ENCODE data around the gene C4orf51. TPM values are rescaled to one million over a fixed set of nuclear protein-coding genes. Genes with fewer than 3 reads are reported as not detected.

Gene C4orf51
- total RNA-seq, 2 donors from 2014 or later: not detected

DNA sequence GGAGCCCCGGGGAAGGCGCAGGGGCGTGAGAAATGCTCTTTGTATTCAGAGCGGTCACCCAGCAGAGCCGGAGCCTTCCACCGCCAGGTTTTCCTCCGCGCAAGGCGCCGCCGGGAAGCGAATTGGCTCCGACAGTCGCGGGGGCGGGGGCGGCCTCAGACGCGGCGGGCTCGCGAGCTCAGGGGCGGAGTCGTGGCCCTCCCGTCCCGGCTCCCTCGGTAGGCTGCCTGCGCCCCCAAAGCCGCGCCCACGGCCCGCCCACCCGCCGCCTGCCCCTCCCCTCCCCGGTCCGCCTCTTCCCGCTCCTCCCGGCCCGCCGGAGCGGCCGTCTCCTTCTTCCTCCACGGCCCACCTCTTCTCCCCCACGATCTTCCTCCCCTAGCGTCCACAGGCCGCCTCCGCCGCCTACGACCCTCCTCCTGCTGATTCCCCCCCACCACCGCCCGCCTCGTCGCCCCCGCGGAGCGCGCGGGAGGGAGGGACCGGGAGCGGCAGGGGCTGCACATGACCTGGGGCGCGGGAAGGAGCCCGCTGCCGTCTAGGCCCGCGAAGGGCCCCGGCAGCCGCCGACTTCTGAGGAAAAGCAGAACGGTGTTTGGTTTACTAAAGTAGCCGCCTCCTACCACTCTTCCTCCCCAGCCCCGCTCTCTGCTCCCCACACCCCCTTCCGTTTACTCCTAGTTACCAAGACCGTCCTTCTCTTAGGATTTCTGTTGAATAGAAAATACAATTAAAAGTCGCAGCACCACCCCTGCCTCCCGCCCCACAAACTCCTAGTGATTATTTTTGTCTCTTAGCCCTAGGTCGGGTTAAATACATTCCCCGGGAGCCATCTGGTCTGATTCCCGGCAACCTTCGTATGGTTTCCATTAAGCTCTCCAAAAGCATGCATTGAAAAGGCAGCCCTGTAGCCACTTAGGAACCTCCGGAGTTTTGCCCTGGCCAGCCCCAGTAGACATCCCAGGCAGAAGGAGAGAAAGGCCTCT lies 53.2 kb downstream of the C4orf51 start:
- Mint-ChIP-seq H3K27ac (peak overlapping the region in 1 of 2 donors; percentile 50), H3K36me3 (no peaks in the 10 kb centered on the region), H3K9me3 (no peaks in the 10 kb centered on the region)
- ATAC-seq: peak; percentile 92 to 97
- DNase-seq (ENCODE audit: low spot score in 2 of 2): peak; percentile 80 to 87

DNA sequence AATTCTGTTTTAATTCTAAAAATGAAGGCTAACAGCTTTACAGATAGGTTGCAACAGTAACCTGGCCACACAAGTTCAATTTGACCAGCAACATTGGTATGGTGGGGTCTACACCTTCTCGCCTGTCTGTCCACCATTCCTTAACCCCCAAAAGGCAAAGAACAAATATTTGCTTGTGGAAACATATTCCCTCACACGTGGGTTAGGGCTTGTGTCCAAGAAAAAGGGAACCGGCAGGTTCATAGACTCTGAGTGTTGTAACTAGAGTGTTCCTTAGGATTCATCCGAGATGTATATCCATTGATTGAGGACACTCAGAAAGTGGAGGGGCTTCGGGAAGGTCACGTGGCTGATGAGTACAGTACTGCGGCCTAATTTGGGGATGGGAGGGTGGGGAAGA lies 54.1 kb downstream of the C4orf51 start:
- Mint-ChIP-seq H3K36me3 (no peaks in the 10 kb centered on the region), H3K9me3 (no peaks in the 10 kb centered on the region), H3K27ac (no peak overlapping the region)
- ATAC-seq (no peak), DNase-seq (ENCODE audit: low spot score in 2 of 2) (no peak)

DNA sequence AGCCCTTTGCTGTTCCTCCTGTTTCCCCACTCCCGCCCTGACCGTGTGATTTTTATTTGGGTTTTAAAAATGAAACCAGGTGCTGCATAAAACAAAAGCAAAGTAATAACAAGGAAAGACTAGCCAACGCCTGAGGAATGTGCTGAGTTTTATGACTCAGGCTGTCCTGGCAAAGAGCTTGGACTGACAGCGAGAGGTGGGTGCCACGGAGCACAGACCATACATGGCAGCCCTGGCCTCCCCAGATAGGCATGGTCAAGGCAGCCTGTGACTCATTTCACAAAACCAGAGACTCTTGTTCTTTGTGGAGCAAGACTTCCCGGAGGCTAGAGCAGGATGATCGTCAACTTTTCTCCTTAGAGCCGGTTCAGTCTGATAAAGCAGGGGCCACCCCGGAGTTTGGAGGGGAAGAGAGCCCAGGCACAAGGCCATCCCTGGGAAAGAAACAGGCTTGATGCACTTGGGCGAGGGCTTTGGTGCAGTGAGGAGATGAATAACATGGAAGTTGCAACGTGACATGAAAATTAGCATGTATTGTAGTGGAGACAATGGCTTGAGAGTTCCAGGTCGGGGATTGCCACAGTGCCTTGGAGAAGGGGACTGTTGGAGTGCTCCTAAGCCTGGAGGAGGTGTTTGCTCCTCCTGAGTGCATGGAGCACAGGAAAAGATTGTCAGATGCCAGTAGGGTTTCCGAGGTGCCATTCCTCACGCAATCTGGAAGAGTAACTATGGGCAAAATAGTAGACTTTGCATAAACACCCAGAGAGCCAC lies 54.8 kb downstream of the C4orf51 start:
- peak in 1 of 2 donors; percentile 50 for ATAC-seq

DNA sequence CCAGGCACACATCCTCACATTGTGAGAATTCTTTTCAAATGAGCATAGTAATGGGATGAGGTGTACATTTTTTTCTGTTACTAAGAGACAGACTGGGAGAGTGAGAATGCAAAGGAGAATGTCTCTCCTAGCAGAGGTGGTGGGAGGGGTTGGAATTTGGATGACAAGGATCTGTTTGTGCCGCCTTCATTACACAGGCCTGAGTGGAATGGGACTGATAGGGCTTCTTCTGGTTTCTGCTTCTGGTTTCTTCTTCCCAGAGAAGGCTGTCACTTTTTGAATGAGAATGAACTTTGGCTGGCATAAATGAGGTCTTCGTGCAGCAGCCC lies 55.4 kb downstream of the C4orf51 start:
- no peak for DNase-seq (ENCODE audit: low spot score in 2 of 2)
- no peak for ATAC-seq
- Mint-ChIP-seq H3K36me3 (no peaks in the 10 kb centered on the region), H3K9me3 (no peaks in the 10 kb centered on the region), H3K27ac (no peak overlapping the region)

More for the DNA sequence above, 54.8 kb downstream of the C4orf51 start:
- no peak for DNase-seq (ENCODE audit: low spot score in 2 of 2)
- Mint-ChIP-seq H3K27ac (no peak overlapping the region), H3K36me3 (no peaks in the 10 kb centered on the region), H3K9me3 (no peaks in the 10 kb centered on the region)

DNA sequence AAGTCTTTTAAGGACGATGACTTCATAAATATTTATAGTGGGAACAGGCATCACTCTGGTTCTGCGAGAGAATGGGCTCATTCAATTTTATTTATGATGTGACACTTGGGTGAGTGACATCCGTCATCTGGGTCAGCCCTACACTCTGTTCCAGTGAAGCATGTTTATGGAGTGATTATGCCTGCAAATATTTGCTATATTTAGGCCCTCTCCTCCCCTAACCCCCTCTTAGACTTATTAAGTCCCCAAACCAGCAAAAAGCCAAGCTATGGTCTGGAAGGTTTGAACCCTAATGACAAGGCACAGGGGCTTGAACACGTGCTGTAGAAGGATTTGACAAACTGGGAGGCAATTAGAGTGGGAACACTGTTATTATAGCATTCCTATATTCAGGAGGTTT lies 55.9 kb downstream of the C4orf51 start:
- ATAC-seq: no peak
- H3K36me3 Mint-ChIP-seq: no peaks in the 10 kb centered on the region
- no peak for DNase-seq (ENCODE audit: low spot score in 2 of 2)
- no peaks in the 10 kb centered on the region for H3K9me3 Mint-ChIP-seq
- no peak overlapping the region for H3K27ac Mint-ChIP-seq

DNA sequence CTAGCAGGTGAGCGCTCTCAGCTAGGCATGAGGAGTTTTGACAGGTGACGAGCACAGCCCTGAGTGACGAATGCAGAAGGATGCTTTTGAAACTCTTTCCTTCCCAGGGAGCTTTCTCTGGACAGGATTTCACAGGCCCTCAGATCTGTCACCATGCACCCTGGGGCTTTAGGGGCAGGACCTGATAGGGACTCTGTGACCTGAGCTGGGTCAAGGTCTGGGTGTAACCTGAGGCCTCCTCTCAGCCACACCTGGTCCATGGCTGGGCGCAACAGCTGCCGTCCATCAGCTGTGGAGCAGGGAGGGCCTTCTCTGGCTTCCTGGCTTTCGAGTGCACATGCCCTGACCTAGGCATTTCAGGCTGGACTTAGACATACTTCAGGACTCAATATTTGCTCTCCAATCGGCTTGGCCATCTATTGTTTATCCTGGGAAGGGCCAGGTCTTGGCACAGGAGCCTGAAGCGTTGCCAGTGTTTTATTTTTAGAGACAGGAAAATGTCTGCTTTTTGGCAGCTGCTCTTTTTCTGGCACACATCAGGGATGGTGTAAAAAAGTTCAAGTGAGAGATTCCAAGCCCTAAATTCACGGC lies 56.4 kb downstream of the C4orf51 start:
- DNase-seq (ENCODE audit: low spot score in 2 of 2) (no peak), ATAC-seq (no peak)
- Mint-ChIP-seq H3K9me3 (no peaks in the 10 kb centered on the region), H3K27ac (no peak overlapping the region), H3K36me3 (no peaks in the 10 kb centered on the region)

DNA sequence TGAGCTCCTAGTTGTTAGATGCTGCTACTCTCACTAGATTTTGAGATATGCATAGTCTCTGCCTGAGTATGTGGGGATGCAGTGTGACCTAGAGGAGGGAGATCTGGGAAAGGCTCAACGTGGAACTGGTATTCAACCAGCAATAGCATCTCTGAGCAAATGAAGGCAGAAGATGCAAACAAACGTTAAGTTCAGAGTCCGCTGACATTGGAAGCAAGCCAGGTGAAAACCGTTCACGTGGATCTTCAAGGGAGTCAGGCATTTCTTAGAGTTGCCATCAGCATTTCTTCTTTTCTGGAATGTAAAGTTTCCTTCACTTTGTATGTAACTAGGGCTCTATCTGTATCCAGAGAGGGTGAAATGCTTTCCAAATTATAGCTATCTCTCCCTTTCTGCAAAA lies 59.9 kb downstream of the C4orf51 start:
- Mint-ChIP-seq H3K36me3 (no peaks in the 10 kb centered on the region), H3K27ac (no peak overlapping the region), H3K9me3 (peaks cover 0 to 4% of the 10 kb centered on the region in 2 donors)
- DNase-seq (ENCODE audit: low spot score in 2 of 2) (no peak), ATAC-seq (no peak)

DNA sequence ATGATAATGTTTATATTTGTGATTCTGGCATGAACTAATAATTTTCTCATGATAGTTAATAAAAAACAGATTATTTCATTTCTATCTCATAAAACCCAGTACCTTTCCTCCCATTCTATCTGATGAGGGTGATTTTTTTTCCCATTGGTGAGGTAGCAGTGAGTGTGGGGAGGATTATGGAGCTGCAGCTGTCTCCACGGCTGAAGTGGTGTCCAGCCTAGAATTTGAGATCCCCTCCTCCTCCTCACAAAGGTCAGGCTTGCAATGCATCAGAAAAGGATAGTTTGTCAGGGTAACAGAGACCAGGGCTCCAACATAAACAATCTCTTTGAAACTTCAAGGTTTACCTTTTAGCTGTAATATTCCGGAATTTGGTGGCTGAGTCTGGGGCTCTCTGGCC lies 60.9 kb downstream of the C4orf51 start:
- DNase-seq (ENCODE audit: low spot score in 2 of 2): no peak
- ATAC-seq: no peak
- H3K36me3 Mint-ChIP-seq: peaks cover 0 to 5% of the 10 kb centered on the region in 2 donors
- H3K27ac Mint-ChIP-seq: no peak overlapping the region
- peaks cover 0 to 9% of the 10 kb centered on the region in 2 donors for H3K9me3 Mint-ChIP-seq

DNA sequence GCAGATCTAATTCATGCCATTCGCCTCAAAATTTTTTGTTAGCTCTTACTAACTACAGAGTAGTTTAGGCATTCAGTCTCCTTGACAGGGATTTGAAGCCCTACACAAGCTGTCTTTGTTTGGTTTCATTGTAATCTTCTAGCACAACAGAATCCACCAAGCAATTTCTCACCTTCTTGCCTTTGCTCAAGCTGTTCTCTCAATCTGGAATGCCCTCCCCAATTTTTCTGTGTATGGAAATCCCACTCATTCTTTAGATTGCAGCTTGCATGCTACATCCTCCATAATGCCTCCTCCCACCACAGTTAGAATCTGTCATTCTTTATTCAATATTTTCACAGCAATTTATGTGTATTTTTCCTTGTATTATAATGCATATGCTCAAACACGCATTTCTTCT lies 63.7 kb downstream of the C4orf51 start:
- peaks cover 0 to 17% of the 10 kb centered on the region in 2 donors for H3K9me3 Mint-ChIP-seq
- DNase-seq (ENCODE audit: low spot score in 2 of 2) (no peak), ATAC-seq (no peak)
- peaks cover 0 to 5% of the 10 kb centered on the region in 2 donors for H3K36me3 Mint-ChIP-seq
- no peak overlapping the region for H3K27ac Mint-ChIP-seq

DNA sequence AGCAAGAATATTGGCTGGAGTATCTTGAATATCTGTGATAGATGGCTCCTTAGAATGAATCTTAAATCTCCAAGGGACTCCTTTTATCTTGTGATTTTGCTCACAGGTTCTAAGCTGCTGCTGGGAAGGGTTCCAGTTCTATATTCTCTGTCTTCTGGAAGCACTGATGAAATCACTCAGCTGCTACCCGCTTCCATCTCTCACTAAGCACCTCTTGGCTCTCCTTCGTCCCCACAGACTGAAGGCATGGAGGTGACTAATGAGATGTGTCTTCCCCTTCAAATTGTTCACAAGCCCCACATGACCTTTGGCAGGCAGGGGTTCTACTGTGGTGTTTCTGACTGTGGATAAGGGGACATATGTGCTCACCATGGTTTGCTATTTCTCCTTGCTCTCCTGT lies 75.9 kb downstream of the C4orf51 start:
- Mint-ChIP-seq H3K36me3 (peaks cover 26 to 50% of the 10 kb centered on the region in 2 donors), H3K9me3 (peaks cover 0 to 13% of the 10 kb centered on the region in 2 donors), H3K27ac (no peak overlapping the region)
- DNase-seq (ENCODE audit: low spot score in 2 of 2): no peak
- ATAC-seq: peak; percentile 18 to 68

DNA sequence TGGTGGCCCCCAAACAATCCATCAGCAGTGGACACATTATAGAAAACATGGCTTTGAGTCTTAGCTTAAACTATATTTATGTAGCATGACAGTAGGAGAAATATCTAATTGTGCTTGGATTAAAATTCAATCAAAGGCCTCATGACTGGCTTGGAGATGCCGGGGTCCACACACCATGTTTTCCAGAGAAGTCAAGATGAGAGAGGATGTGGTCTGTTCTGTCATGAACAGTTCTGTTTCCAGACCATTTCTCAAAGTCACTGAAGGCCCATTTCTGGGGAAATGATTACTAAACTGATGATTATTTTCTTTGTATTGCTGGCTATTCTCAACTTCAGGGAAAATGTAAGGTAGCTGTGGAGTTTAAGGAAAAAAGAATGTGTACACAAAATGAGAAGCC lies 76.3 kb downstream of the C4orf51 start:
- no peak overlapping the region for H3K27ac Mint-ChIP-seq
- DNase-seq (ENCODE audit: low spot score in 2 of 2) (no peak), ATAC-seq (peak; percentile 54 to 63)
- H3K36me3 Mint-ChIP-seq: peaks cover 22 to 50% of the 10 kb centered on the region in 2 donors
- H3K9me3 Mint-ChIP-seq: peaks cover 0 to 9% of the 10 kb centered on the region in 2 donors

DNA sequence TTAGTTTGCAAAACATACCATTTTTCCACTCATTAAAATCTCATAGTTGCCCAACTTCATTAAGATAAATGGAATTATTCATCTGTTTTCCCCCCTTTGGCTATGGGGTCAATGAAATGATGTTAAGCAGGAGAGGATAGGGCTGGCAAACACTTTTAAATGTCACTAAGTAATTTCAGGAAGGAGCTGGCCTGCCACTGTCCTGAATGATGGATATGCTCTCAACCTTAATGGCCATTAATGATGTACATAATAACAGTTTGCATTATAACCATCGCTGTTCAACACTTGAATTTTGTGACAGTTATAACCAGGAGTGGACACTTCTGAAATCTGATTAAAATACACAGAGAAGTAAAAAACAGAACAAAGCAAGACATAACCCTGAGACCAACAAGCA lies 77.2 kb downstream of the C4orf51 start:
- ATAC-seq: no peak
- DNase-seq (ENCODE audit: low spot score in 2 of 2): no peak
- Mint-ChIP-seq H3K36me3 (peaks cover 13 to 49% of the 10 kb centered on the region in 2 donors), H3K27ac (no peak overlapping the region), H3K9me3 (no peaks in the 10 kb centered on the region)

DNA sequence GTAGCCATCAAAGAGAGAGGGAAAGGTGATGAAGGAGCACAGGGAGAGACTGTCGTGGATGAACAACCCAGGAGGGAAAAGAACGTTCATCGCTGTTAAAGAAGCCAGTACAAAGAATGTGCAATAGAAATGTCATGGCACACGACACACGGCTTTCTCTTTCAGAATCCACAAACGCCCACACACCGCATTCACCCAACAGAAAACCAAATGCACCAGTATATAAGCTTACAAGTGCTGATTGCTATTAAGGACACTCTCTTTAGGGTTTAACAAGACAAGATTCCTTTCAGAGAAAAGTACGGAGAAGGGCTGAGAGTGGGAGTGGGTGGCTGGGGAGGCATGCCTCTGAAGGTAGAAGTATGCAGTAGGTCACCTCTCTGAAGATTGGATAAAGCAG lies 80.2 kb downstream of the C4orf51 start:
- H3K9me3 Mint-ChIP-seq: no peaks in the 10 kb centered on the region
- no peak overlapping the region for H3K27ac Mint-ChIP-seq
- DNase-seq (ENCODE audit: low spot score in 2 of 2): no peak
- H3K36me3 Mint-ChIP-seq: peaks cover 36 to 69% of the 10 kb centered on the region in 2 donors
- ATAC-seq: peak in 1 of 2 donors; percentile 18

DNA sequence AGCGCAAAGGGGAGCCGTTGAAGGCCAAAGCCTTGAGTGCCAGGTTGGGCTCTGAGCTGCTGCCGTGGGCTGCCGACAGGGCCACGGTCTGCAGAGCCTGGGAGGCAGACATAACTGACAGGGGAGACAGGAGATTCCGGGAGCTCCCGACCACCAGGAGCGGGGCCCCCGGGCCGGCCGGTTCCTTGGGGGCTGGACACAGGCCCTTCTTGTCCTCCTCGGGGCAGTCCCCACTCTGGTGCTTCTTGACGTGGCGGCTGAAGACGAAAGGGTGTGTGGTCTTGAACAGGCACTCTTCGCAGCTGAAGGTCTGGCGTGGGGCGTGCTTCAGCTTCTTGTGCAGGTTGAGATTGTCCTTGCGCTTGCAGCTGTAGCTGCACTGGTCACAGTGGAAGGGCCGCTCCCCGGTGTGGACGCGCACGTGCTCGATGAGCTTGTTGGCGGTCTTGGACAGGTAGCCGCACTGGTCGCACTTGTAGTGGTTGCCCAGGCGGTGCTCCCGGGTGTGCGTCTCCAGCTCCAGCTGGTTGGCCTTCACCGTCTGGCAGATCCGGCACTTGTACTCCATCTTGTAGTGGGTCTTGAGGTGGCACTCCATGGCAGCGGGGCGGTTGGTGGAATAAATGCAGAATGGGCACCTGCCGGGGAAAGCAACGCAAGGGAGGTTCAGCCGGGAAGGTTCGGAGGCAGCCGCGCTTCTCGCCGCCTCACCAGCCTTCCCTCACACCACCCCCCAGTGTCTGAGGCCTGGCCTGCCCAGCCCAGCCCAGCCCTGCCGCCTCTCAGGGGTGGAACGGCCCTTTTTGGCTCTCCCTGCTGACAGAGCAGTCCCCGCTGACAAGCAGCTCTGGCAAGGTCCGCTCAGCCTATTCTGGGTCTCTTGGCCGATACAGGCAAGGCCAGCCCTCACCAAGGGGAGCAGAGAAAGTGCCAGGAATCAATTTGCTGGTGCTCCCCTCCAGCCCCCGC lies 81.3 kb downstream of the C4orf51 start:
- DNase-seq (ENCODE audit: low spot score in 2 of 2): no peak
- Mint-ChIP-seq H3K27ac (peak overlapping the region in 1 of 2 donors; percentile 85), H3K36me3 (peaks cover 46 to 73% of the 10 kb centered on the region in 2 donors), H3K9me3 (peaks cover 0 to 1% of the 10 kb centered on the region in 2 donors)
- no peak for ATAC-seq

DNA sequence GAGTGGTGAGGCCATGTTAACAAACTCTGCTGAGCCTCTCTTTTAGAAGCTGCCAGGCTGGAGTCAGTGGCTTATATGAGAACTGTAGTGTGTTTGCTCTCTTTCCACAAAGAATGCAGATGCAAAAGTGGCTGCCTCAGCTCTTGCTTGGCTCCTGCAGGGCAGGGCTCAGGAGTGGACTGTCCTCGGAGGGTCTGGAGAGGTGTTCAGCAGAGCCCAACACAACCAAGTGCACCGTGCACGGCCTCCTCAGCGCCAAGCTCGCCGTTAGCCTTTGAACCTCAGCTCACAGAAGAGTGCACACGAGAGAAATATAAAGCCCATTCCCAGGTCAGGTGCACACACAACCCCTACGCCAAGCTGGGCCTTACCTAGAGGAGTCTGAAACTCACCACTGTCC lies 82.8 kb downstream of the C4orf51 start:
- no peak for ATAC-seq
- H3K9me3 Mint-ChIP-seq: peaks cover 0 to 6% of the 10 kb centered on the region in 2 donors
- H3K36me3 Mint-ChIP-seq: peaks cover 58 to 76% of the 10 kb centered on the region in 2 donors
- H3K27ac Mint-ChIP-seq: no peak overlapping the region
- no peak for DNase-seq (ENCODE audit: low spot score in 2 of 2)

DNA sequence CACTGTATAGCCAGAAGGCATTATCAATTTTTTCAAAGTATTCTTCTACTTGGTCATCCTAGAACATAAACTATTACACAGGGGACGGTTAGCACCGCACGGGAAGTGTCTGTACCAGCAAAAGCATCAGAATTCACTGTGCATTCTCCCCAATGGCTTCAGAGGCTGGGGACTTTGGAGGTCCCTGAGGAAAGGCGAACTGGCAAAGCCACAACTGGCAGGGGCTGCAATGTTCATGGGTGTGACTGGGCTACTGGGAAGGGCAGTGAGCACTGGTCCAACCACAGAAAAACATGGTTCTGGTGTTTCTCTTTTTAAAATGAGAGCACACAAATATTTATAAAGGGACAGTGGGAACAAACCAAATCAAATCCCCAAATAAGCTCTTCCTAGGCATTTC lies 83.5 kb downstream of the C4orf51 start:
- DNase-seq (ENCODE audit: low spot score in 2 of 2): no peak
- H3K27ac Mint-ChIP-seq: no peak overlapping the region

More for the DNA sequence above, 83.5 kb downstream of the C4orf51 start:
- Mint-ChIP-seq H3K36me3 (peaks cover 55 to 76% of the 10 kb centered on the region in 2 donors), H3K9me3 (peaks cover 0 to 6% of the 10 kb centered on the region in 2 donors)
- no peak for ATAC-seq
